Left kidney (tissue), 2 donors: ENCODE measurements around the gene MIF. TPM values are rescaled to one million over a fixed set of nuclear protein-coding genes. Genes with fewer than 3 reads are reported as not detected.
"Not testable (repeated sequence)": the region's sequence is repeated elsewhere in the genome, so short reads cannot be mapped to it uniquely, and the experiment has no call there.

Experiments used
- DNase-seq: peaks from one replicate; pipeline ENCODE4 v3.0.0-alpha.2; 2013
- polyA plus RNA-seq: library from polyadenylated mRNA; unstranded; fragments of 120-200 nt; gene quantifications from one replicate; pipeline ENCODE4 v1.2.1, GENCODE V29; 2013; ENCODE audit not compliant: insufficient read length

MIF gene
- polyA plus RNA-seq, 1 donor, result 119 TPM

DNA sequence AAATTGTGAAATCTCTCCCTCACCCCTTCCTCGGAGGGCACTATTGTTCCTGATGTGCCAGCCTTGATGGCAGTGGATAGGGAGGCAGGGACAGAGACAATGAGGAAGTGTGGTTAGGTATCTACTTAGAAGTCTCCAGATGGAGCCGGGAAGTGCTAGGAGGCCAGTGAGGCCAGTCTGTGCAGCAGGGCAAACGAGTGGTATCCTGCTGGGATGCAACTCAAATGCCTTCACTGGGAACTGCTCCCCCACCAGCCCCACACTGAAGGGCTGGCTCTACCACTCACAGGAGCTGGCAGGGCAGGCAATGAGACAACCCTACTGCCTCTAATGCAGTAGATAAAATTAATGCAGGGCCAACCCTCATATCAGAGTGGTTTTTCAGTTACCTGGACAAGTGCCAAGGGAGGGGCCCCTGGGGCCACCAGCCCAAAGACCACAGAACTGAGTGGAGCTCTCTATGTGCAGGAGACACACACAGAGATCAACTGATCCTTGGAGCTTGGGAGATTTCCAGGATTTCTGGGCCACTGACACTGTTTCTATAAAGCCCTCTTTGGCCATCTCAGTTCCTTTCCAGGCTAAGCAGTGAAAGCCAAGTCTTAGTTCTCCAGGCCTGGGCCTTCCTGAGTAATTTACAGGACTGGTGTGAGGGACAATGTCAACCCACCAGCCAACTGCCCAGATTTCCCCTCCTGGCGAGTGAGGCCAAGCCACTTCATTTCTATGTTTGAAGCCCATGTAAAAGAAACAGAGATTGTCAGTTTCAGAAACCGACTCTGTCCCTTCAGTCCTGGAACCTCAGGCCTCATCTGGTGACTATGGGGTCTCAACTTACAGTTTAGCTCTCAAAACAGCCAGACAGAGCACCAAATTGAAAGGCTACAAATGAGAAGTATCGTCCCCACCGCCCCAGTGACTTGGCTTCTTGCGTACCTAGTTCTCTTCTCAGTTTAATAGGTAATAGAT is 4.1 kb downstream of the MIF start:
- no peak for DNase-seq

DNA sequence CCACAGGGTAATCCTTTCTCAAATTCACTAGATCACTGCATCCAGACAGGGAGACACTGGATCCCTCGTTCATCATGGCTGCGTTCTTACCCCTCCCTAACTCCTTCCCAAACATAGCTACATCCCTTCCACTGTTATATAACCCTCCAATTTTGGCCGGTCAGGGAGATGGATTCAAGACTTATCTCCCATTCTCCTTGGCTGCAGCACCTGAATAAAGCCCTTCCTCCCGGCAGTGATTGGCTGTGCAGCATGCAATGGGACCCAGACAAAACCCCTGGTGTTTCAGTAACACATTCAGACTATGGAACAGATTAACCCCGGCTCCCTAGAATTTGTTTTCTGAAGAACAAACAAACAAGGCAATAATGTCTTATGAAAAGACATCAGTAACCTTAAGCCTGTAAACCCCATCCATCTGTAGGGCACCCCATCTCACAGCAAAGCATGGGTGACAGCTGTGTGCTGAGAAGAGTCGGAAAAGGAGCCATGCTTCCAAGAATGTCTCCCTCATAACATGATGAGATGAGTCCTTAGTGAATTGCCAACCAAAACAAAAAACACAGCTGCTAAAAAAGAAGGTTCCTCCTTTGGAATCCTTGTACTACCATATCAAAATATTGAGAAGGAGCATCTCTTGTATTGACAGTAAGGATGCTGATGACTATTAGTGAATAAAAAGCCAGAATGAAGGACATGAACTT is 5.0 kb downstream of the MIF start:
- no peak for DNase-seq

DNA sequence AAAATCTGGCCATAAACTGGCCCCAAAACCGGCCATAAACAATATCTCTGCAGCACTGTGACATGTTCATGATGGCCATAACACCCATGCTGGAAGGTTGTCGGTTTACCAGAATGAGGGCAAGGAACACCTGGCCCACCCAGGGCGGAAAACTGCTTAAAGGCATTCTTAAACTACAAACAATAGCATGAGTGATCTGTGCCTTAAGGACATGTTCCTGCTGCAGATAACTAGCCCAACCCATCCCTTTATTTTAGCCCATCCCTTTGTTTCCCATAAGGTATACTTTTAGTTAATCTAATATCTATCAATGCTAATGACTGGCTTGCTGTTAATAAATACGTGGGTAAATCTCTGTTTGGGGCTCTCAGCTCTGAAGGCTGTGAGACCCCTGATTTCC is 6.0 kb downstream of the MIF start:
- not testable (repeated sequence) for DNase-seq

DNA sequence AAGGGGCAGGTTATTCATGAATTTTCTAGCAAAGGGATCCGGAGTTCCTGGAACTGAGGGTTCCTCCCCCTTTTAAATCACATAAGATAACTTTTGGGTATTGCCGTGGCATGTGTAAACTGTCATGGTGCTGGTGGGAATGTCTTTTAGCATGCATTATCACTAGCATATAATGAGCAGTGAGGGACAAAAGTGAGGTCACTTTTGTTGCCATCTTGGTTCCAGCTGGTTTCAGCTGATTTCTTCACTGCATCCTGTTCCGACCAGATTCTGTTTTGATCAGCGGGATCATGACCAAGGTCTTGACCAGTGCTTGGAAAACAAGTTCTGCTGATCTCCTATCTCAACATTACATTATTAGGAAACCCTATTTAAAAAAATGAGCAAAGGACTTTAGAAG is 7.4 kb downstream of the MIF start:
- DNase-seq, result no peak

DNA sequence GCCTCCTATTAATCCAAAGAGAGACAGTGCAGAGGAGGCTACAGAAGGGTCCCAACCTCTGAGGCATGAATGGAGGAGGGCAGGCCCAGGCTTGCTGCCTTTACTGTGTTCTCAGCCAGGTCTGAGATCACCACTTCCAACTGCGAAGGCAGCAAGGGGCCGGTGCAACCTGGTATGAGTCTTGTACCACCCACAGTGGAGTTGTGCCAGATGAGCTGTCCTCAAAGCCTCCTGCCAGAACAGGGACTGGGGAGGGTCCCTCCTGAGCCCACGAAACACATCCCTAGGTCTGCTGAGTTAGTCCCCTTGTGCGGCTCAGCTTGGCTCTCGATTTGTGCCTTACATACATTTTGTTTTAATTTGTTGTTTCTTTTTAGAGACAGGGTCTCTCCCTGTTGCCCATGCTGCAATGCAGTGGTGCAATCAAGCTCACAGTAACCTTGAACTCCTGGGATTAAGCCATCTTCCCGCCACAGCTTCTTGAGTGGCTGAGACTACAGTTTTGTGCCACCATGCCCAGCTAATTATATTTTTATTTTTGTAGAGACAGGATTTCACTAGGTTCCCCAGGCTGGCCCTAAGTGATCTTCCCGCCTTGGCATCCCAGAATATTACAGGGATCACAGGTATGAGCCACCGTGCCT is 9.3 kb downstream of the MIF start:
- DNase-seq, result no peak

DNA sequence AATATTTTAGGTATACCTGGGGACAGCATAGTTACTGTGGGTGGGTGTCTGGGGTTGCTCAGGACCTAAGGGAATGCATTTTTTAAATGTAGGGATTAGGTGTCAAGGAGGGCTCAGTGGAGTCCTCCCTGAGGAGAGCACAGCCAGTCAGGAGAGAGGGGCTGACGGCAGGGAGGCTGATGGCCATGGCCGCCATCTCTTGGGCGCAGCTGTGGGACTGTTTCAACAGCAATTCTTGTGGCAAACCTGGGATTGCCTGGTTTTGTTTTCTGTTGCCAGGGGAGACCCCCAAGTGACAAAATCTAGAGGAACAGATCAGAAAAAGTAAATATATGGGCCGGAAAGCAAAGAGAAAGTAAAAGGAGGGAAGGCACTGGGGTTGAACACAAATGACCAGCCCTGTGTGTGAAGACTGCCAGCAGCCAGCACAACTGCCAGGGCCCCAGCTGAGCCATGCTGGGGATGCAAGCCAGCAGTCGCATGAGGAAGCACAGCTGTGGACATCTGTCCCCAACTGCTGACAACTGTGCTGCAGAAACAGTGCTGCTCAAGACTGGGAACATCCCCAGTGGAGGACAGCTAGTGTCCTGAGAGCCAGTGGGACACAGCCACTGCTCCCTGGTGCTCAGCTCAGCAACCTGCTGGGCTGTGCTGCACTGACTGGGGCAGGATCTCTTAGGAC is 10.5 kb downstream of the MIF start:
- no peak for DNase-seq

DNA sequence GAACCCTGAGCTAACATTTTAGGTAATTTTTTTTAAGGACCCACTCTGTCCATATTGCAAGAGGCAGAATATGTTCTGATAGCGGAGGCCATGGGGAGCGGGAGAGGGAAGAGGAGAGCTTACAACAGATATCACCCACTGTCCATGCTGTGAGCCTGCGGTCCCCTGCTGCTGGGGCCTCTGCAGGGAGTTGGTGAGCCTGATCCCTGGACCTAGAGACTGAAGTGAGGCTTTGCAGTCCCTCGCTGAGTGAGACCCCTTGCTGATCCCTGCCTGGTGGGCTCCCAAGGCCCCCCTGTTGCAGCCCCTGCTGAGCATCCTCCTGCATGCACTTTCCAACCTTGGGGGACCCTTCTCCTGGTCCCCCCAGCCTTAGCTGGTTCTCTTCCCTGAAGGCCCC is 12.5 kb downstream of the MIF start:
- DNase-seq, result no peak

DNA sequence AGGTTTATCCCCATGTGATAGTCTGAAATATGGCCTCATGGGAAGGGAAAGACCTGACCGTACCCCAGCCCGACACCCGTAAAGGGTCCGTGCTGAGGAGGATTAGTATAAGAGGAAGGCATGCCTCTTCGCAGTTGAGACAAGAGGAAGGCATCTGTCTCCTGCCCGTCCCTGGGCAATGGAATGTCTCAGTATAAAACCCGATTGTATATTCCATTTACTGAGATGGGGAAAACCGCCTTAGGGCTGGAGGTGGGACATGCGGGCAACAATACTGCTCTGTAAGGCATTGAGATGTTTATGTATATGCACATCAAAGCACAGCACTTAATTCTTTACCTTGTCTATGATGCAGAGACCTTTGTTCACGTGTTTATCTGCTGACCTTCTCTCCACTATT is 13.2 kb downstream of the MIF start:
- not testable (repeated sequence) for DNase-seq

DNA sequence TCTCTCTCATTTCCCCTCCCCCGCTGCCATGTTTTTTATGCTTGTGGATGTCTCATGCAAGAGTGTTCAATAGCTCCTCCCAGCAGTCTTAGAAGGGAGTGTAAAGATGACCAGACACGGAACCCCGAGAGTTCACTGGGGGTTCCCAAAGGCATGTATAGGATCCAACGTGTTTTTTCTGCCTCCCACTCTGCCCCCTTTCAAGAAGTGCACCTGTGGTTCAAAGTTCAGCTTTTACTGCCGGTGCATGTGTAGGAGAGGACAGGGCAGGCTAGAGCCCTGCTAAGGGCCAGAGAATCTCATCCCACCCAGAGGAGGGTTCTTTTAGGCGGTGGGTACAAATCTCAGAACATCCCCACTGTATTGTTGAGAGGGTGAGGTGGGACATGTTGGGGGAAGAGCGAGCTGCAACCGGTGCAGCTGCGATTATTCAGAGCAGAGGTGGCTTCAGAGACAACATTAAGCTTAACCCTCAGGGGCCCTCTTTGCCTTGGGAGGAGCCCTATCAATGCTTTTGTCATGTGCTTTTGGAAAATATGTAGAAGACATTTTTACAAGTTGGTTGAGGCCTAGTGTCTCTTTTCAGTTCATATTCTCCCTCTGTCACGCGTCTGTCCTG is 14.5 kb downstream of the MIF start:
- DNase-seq, result no peak

DNA sequence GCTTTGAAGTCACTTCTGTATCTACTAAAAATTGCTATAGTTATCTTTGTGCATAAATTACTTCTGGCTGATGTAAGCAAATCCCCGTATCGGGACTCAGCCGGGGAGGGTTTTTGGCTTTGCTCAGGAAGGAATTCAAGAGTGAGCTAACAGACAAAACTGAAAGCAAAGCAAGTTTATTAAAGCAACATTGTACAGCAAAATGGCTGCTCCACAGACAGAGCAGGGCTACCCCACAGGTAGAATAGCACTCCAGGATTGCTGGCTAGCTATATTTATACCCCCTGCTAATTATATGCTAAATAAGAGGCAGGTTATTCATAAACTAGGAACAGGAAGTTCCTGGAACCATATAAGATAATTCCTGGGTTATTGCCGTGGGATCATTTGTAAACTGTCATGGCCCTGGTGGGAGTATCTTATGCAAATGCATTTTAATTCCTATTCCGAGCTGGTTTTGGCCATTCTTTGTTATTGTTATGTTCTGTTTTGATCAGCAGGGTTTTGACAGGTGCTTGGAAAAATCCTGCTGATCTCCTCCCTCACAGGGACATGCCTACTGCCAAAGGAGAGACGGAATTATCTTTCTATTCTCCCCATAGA is 15.2 kb downstream of the MIF start:
- no peak for DNase-seq

DNA sequence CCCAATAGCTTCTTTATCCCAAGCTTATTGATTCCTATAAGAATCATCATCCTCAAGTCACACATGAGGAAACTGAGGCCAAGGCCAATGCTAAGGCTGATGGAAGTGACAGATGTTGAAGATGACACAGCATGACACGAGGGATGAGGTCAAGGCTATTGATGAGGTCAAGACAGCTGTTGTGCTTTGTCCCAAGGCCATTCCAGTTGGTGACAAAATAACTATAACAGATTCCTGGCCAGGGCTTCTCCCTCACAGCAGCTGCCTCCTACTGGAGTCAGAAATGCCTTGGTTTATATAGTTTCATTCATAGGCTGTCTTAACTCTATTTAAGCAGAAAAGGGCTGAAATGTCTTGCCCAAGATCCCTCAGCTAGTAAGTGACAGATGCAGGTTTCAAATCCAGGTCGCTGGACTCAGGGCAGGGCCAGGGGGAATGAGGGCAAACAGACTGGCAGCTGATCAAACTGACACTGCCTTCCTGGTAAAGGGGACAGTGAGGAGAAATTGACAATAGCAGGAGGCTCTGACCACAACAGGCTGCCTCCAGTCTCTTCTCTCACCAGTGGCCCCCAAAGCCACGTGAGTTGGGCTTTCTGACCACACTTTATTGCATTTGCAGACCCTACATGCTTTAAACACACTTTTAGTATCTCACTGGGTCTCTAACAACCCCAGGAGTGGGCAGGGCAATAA is 16.5 kb downstream of the MIF start:
- no peak for DNase-seq

DNA sequence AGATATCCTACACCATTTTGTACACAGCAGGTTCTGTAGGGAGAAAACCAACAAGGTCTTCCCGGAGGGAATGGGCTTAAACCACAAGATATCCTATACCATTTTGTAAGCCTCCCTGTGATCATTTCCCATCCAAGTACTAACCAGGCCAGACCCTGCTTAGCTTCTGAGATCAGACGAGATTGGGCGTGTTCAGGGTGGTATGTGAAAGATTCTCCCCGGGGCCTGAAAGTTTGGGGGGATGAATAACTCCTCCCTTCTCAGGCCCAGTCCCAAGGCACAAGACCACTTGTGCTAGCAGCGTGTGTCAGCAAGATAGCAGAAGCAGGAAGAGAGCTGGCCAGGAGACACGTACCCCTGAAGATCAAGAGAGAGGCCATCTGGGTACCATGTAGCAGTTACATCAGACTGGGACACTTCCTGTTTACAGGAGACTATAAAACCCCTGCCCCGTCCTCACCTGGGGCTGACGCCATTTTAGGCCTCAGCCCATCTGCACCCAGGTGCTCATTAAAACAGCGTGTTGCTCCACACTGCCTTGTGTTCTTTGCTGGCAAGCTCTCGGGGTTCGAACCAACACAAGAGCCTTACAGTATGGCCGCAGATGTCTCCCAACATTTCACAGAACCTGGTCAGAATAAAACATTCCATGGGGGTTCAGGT is 17.3 kb downstream of the MIF start:
- DNase-seq, result no peak

DNA sequence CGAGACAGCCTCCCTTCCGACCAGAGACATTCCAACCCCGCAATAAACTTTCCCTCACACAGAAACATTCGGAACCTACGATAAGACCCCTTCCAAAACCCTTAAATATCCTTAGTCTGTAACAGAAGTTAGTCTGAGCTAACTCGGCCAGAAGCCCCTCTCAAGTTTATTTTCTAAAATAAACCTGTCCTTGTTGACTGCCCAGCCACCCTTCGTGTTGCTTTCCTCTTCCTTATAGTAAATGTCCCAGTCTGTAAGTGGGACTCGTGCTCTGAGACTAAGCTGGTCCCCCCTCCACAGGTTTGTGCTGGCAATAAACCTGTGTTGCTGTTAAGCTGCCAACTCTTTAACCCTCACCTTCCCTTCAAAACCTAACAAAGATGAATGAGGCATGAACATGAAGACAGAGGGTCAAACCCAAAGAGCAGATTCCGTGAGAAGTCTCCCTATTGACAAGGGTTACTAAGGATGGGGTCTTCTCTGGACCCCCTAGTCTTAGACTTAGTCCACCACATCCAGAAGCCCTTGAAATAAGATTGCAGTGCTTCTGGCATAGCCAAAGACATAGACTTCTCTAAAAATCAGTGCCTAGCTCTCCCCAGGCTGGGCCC is 18.2 kb downstream of the MIF start:
- no peak for DNase-seq

DNA sequence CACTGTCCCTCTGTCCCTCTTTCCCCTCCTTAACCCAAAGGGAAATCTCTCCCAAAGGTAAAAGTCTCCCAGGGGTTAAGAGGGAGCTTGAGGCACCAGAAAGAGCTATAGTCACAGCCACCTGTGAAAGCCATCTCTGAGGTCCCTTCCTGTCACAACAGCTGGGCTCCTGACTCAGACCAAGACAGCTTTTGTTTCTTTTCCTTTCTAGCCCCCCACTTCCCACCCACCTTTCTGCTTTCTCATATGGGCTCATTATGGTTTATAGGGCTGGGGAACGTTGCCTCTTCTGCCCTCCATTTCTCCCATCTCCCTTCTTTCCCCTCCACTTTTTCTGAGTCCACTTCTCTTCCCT is 19.1 kb downstream of the MIF start:
- DNase-seq, result no peak

DNA sequence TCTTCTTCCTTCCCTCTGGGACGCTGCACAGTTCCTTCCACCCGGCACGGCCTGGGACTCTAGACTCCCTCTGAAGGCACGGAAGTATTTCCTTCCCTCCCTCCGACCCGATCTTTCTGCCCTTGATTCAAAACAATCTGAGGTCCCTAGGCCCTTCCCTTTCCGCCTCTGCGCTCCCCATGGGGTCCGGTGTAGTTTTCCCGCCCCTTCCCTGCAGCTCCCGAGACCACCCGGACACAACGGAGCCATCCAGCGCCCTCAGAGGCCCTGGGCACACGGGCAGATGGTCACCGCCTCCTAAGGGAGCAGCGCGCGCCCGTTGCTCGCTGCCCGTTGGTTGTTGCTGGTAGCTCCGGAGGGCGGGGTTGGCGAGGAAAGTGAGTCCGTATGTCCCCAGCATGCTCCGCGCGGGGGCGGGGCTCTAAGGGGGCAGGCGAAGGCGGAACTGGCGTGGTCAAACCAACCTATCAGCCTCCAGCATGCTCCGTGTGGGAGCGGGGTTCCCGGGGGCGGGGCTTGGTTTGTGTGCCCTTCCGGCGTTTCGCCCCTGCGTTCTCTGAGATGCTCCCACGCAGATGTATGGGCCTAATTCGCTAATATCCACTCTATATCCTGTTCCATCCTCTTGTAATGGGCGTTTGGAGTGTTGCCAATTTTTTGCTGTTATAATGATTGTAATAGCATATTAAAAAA is 19.6 kb downstream of the MIF start:
- DNase-seq, result peak; percentile 99

DNA sequence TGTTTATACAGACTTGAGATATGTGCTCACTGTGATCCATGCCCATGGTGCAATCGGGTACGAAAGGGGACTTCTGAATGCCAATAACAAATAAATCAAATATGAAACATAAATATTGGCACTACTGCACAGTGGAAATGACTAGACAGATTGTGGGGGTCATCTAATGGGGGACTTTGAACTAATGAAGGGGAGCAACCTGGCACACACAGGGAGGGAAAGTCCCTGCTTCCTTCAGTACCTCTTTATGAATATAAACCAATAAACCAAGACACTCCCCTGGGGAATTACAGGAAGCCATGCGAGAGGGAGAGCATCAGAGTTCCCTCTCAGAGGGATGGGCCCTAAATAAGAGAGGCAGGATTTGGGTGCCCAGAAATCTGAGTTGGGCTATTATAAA is 21.1 kb downstream of the MIF start:
- DNase-seq, result no peak

DNA sequence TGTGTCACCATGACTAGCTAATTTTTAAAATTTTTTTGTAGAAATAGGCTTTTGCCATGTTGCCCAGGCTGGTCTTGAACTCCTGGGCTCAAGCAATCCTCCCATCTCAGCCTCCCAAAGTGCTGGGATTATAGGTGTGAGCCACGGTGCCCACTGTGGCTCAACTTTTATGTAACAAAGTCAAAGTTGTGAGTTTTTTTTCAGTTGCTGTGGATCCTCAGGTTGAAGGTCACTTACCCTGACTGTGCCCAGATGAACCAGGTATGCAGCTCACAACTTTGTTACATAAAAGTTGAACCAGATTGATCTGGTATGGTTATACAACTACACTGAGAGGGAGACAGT is 26.1 kb downstream of the MIF start:
- DNase-seq, result not testable (repeated sequence)

DNA sequence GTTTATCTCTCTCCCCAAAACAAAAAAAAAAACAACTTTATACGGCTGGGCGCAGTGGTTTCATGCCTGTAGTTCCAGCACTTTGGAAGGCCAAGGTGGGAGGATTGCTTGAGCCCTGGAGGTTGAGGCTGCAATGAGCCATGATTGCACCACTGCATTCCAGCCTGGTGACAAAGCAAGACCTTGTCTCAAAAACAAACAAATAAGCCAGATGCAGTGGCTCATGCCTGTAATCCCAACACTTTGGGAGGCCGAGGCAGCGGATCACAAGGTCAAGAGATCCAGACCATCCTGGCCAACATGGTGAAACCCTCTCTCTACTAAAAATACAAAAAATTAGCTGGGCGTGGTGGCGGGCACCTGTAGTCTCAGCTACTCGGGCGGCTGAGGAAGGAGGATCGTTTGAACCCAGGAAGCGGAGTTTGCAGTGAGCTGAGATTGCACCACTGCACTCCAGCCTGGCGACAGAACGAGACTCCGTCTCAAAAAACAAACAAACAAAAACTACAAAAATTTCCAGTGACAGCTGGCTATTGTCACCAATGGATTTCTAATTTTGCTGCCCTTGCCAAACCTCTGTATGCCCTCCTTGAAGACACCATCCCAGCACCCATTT is 27.5 kb downstream of the MIF start:
- not testable (repeated sequence) for DNase-seq

DNA sequence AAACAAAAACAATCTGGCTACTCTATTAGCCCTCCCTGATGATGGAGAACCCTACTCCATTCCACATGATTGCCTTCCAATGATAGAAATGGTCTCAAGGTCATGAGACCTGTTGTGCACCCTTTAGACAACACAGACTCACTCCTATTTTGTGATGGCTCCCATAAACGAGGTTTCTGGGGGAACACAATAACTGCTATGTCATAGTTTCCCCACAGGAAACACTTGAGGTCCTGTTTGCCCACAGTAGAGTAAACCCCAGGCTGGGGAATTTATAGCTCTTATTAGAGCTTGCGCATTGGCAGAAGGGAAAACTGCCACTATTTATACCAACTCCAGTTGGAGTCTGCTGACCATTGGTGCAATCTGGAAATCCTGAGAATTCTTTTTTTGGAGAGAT is 28.7 kb downstream of the MIF start:
- DNase-seq, result no peak
